Smooth muscle cell (in vitro differentiated cells): ENCODE results near the gene PSMD13. TPM values are rescaled to one million over a fixed set of nuclear protein-coding genes. Genes with fewer than 3 reads are reported as not detected.

ENCODE experiments used
- DNase-seq: peaks from one replicate; lab custom pipeline; 2025; ENCODE audit not compliant: unreplicated experiment; lab: John Stamatoyannopoulos, UW
- H2AFZ ChIP-seq: fragments of 200-600 bp; sonication (generic); 2 replicates; pipeline ENCODE4 v1.6.0; 2016; ENCODE audit warnings: antibody characterized with exemption, low read depth, mild to moderate bottlenecking
- H3F3A ChIP-seq: fragments of 200-600 bp; sonication (generic); 2 replicates; pipeline ENCODE4 v1.6.0; 2017; ENCODE audit warnings: antibody characterized with exemption, low read depth
- H3K27ac ChIP-seq: fragments of 200-600 bp; sonication (generic); 2 replicates; pipeline ENCODE4 v1.5.1; 2016; ENCODE audit warnings: low read depth, mild to moderate bottlenecking
- H3K27me3 ChIP-seq: fragments of 200-600 bp; sonication (generic); 2 replicates; pipeline ENCODE4 v1.6.1; 2016; ENCODE audit warnings: low read depth, mild to moderate bottlenecking
- H3K36me3 ChIP-seq: fragments of 200-600 bp; sonication (generic); 2 replicates; pipeline ENCODE4 v1.5.1; 2016; ENCODE audit warnings: low read depth
- H3K4me1 ChIP-seq: fragments of 200-600 bp; sonication (generic); 2 replicates; pipeline ENCODE4 v1.5.1; 2016; ENCODE audit warnings: low read depth
- H3K4me2 ChIP-seq: fragments of 200-600 bp; sonication (generic); 2 replicates; pipeline ENCODE4 v1.6.0; 2016; ENCODE audit warnings: mild to moderate bottlenecking
- H3K4me3 ChIP-seq: fragments of 200-600 bp; sonication (generic); 2 replicates; pipeline ENCODE4 v1.5.1; 2016; ENCODE audit warnings: mild to moderate bottlenecking
- H3K79me2 ChIP-seq: fragments of 200-600 bp; sonication (generic); 2 replicates; pipeline ENCODE4 v1.6.0; 2016; ENCODE audit warnings: low read depth, mild to moderate bottlenecking
- H3K9ac ChIP-seq: fragments of 200-600 bp; sonication (generic); 2 replicates; pipeline ENCODE4 v1.6.0; 2016; ENCODE audit warnings: low read depth
- H3K9me3 ChIP-seq: fragments of 200-600 bp; sonication (generic); replicated peaks from 2 replicates; pipeline ENCODE4 v1.5.1; 2016; ENCODE audit warnings: low read depth
- H4K20me1 ChIP-seq: fragments of 200-600 bp; sonication (generic); 2 replicates; pipeline ENCODE4 v1.6.0; 2016; ENCODE audit warnings: low read depth
- CTCF ChIP-seq: fragments of 200-600 bp; sonication (generic); IDR thresholded peaks from 2 replicates; pipeline ENCODE4 v1.5.1; 2017; ENCODE audit warnings: borderline replicate concordance, mild to moderate bottlenecking, antibody characterized with exemption; ENCODE audit not compliant: insufficient read depth, poor library complexity, severe bottlenecking
- WGBS: methylation state at CpG from one replicate; pipeline ENCODE4 v1.1.7; 2016; ENCODE audit warnings: low lambda C conversion rate; 5-methylcytosine and 5-hydroxymethylcytosine counted together
- polyA plus RNA-seq: library from polyadenylated mRNA; unstranded; fragments of >200 nt; fragmentation: Nextera tagmentation; extraction: Ambion mirVana; gene quantifications from 2 replicates; pipeline ENCODE4 v1.2.1, GENCODE V29; 2016
- total RNA-seq: library from RNA; depleted of rRNA; stranded (reverse); fragments of >200 nt; gene quantifications from 2 replicates; pipeline ENCODE4 v1.2.3, GENCODE V29; 2014

The PSMD13 gene
- total and polyA plus RNA-seq, 2 experiments from 2014 or later, result 77.4 to 200 TPM

DNA sequence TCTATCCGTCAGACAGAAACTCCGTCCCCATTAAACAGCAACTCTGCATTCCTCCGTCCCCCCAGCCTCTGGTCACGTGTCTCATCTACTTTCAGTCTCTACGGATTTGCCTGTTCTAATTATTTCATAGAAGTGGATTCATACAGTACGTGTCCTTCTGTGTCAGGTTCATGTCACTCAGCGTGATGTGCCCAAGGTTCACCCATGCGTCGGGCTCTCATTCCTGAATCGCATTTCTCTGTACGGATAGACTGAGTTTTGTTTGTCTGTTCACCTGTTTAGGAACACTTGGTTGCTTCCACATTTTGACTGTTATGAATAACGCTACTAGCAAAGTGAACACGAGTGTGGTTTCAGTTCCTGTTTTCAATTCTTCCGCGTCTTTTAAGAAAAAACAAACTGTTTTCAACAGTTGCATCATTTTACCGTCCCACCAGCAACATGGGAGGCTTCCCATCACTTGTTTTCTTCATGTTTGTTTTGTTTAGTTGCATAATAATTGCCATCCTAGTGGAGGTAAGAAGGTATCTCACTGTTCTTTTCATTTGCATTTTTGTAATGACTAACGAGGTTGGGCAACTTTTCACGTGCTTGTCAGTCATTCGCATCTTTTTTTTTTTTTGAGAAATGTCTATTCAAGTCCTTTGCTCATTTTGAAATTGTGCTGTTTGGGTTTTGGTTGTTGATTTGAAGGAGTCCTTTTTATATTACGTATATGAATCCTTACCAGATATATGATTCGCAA is 32.5 kb downstream of the PSMD13 start:
- TF ChIP-seq CTCF, result no peak
- Histone ChIP-seq H3K4me2 (no peak overlapping the region), H2AFZ (no peak overlapping the region), H4K20me1 (no peaks in the 10 kb centered on the region), H3K9me3 (no peaks in the 10 kb centered on the region), H3K4me3 (no peak overlapping the region), H3K4me1 (no peaks in the 10 kb centered on the region), H3K79me2 (no peaks in the 10 kb centered on the region), H3K36me3 (no peaks in the 10 kb centered on the region), H3K9ac (no peak overlapping the region), H3K27ac (no peak overlapping the region), H3F3A (no peaks in the 10 kb centered on the region), H3K27me3 (no peaks in the 10 kb centered on the region)
- 75% methylated on average over 21 of the region's 21 CpGs for WGBS
- DNase-seq, result no peak

DNA sequence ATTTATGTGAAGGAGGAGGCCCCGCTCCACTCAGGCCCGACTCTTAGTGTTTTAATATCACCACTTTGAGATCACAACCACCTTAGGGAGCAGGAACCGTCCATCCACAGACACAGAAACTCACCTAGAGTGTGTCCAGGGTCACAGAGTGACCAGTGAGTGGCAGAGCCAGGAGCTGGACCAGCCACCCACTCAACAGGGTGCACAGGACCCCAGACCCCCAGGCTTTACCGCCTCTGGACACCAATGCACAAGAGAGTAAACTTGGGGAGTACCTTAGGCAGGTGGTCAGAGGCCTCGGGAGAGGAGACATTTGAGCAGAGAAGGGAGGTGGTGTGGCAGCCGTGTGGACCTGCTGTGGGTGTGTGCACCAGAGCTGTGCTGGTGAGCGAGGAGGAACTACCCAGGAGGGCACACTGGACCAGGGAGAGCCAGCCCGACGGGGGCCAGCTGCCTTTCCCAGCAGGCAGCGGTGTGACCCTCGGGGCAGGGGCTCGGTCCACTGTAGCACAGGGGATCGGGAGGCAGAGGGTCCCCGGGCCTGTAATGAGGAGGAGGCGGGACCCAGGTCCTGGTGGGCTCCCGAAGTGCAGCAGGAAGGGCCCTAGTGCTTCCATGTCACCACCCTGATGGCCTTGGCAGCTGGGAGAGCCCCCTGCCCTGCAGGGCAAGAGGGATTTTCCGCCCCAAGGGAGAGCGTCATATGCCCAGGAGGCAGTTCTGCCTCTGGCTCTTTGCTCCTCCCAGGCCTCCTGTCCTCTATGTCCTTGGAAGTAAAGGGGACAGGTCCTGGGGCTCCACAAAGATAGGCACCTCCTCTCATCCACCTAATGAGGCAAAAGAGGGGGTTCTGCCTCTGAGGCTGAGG is 33.9 kb downstream of the PSMD13 start:
- no peak for TF ChIP-seq CTCF
- DNase-seq, result no peak
- Histone ChIP-seq H3K4me1 (no peaks in the 10 kb centered on the region), H3K9ac (no peak overlapping the region), H4K20me1 (no peaks in the 10 kb centered on the region), H3K9me3 (no peaks in the 10 kb centered on the region), H2AFZ (no peak overlapping the region), H3K4me3 (no peak overlapping the region), H3K36me3 (no peaks in the 10 kb centered on the region), H3K27ac (no peak overlapping the region), H3K79me2 (no peaks in the 10 kb centered on the region), H3F3A (no peaks in the 10 kb centered on the region), H3K27me3 (no peaks in the 10 kb centered on the region), H3K4me2 (no peak overlapping the region)
- 90% methylated on average over 18 of the region's 18 CpGs for WGBS

- TF ChIP-seq CTCF, result no peak
- Histone ChIP-seq H3K4me1 (no peaks in the 10 kb centered on the region), H3F3A (no peaks in the 10 kb centered on the region), H3K79me2 (no peaks in the 10 kb centered on the region), H3K9me3 (no peaks in the 10 kb centered on the region), H3K9ac (no peak overlapping the region), H3K27ac (no peak overlapping the region), H3K4me2 (no peak overlapping the region), H4K20me1 (no peaks in the 10 kb centered on the region), H2AFZ (no peak overlapping the region), H3K4me3 (no peak overlapping the region), H3K27me3 (no peaks in the 10 kb centered on the region), H3K36me3 (no peaks in the 10 kb centered on the region)
- DNase-seq, result no peak
- WGBS, result 90% methylated on average over 8 of the region's 8 CpGs
Observed at GRCh38 chr11:271319-271715, 34.5 kb downstream of the PSMD13 start.
